Omental fat pad (tissue), 4 donors: ENCODE results near the gene RSL24D1. TPM values are rescaled to one million over a fixed set of nuclear protein-coding genes. Genes with fewer than 3 reads are reported as not detected.

ENCODE experiments used
- ATAC-seq: fragments of 150-250 bp; one replicate; pipeline ENCODE4 v1.9.1; 2016; ENCODE audit warnings: mild to moderate bottlenecking, moderate library complexity; ENCODE audit not compliant: low FRiP score
- DNase-seq: peaks from one replicate; pipeline ENCODE4 v3.0.0-alpha.2; 2019; ENCODE audit warnings: low spot score
- total RNA-seq, 4 donors: library from RNA; depleted of rRNA; stranded (reverse); fragments of >200 nt; gene quantifications; one replicate each; pipeline ENCODE4 v1.1.0, GENCODE V29; 2016
- TF ChIP-seq, protein P1 (sequence below), 3 donors: fragments of 450-650 bp; IDR thresholded peaks; one replicate each; pipeline ENCODE4 v1.5.1; 2016 to 2017; ENCODE audit warnings: antibody characterized with exemption in 3 of 3, mild to moderate bottlenecking in 3 of 3, moderate library complexity in 2 of 3

RSL24D1 gene
- total RNA-seq, 4 donors from 2014 or later, result 49.3 to 67.5 (median 55.0) TPM

DNA sequence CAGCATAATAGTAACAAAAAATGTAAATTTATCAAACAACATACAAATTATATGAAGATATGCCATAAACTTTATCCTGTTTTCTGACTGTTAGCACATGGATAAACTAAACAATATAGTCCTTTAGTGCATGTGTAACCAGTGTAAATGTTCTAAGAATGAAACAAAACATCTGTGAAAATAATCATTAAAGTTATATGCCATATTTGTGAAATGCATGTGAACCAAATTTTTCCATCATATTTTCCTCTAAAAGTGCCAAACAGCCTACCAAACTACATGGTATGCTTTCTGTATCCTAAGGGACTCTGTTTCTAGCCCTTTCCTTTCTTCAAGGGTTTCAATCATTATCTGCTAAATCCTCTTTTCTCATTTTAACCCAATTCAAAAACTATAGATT lies 23.9 kb upstream of the RSL24D1 start:
- ATAC-seq, result no peak
- TF ChIP-seq, protein P1, sequence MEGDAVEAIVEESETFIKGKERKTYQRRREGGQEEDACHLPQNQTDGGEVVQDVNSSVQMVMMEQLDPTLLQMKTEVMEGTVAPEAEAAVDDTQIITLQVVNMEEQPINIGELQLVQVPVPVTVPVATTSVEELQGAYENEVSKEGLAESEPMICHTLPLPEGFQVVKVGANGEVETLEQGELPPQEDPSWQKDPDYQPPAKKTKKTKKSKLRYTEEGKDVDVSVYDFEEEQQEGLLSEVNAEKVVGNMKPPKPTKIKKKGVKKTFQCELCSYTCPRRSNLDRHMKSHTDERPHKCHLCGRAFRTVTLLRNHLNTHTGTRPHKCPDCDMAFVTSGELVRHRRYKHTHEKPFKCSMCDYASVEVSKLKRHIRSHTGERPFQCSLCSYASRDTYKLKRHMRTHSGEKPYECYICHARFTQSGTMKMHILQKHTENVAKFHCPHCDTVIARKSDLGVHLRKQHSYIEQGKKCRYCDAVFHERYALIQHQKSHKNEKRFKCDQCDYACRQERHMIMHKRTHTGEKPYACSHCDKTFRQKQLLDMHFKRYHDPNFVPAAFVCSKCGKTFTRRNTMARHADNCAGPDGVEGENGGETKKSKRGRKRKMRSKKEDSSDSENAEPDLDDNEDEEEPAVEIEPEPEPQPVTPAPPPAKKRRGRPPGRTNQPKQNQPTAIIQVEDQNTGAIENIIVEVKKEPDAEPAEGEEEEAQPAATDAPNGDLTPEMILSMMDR (IDR thresholded peaks at IDR 0.05), result no peak

DNA sequence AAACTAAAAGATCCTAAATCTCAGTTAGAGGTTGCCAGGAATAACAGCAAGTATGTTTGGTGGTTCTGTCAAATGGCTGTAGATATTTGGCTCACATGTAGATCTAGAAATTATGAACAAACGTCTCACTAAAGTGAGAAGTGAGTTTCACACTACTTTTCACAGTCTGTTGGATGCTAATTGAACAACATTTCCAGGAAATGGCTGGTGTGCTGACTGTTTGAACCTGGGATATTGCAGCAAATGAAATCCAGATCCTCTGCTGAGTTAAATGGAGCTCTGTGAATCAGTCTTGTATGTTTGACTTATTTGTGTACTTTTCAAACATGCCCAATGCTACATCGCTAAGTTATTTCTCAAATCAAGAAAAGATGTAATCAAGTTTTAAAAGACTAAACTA lies 21.3 kb upstream of the RSL24D1 start:
- DNase-seq (no peak), ATAC-seq (no peak)
- TF ChIP-seq, protein P1 (IDR thresholded peaks at IDR 0.05), result no peak

More for the DNA sequence above, 23.9 kb upstream of the RSL24D1 start:
- no peak for DNase-seq

DNA sequence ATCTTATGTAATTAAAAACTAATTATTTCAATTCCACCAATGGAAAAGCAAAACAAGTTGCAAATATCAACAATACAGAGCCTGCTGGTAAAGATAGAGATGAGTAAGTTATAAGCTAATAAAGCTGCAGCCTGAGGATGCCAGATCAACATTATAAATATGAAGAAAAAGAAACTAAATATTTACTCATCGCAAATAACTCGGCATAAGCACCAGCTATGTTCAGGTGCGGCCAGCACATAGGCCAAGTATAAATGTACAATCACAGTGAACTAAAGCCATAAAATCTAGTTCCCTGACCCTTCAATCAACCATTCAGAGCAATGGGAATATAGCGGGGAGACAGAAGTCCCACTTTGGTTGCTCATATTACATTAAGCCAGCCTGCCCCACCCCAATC lies 7.7 kb upstream of the RSL24D1 start:
- TF ChIP-seq, protein P1 (IDR thresholded peaks at IDR 0.05), result no peak
- no peak for DNase-seq
- ATAC-seq, result no peak

DNA sequence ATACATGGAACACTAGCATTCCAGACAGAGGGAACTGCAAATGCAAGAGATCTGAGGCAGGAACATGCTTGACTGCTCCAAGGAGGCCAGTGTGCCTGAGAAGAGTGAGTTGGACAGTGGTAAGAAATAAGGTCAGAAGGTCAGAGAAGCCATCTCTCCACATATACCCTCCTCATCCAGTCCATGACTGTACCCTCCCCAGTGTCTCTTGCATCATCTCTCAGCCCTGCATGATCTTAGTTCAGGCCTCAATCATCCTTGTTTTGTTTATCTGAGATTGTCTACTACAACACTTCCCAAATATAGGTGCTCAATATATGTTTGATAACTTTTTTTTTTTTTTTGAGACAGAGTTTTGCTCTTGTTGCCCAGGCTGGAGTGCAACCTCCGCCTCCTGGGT lies 5.5 kb upstream of the RSL24D1 start:
- TF ChIP-seq, protein P1 (IDR thresholded peaks at IDR 0.05), result no peak
- DNase-seq (no peak), ATAC-seq (no peak)

DNA sequence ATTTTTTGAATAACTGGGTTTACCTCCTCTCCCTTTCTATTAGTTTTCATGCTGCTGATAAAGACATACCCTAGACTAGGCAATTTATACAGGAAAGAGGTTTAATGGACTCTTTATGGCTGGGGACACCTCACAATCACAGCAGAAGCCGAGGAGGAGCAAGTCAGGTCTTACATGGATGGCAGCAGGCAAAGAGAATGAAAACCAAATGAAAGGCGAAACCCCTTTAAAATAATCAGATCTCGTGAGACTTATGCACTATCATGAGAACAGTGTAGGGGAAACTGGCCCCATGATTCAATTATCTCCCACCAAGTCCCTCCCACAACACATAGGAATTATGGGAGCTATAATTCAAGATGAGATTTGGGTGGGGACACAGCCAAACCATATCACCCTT lies 2.0 kb upstream of the RSL24D1 start:
- no peak for ATAC-seq
- TF ChIP-seq, protein P1 (IDR thresholded peaks at IDR 0.05), result no peak
- no peak for DNase-seq

DNA sequence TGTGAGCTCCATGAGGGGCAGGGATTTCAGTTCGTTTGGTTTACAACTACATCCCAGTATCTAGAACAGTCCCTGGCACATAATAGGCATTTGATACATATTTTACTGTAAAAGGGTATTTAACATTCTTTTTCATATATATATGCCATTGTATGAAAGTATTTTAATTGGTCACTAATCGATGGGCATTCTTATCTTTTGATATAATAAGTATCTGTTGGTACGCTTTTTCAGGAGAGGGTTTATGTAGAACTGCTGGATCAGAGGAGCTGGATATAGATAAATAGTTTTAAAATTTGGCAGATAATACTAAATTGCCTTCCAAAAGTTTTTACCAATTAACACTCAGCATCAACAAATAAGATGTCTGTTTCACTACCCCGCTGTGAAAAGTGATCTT lies 978 bp upstream of the RSL24D1 start:
- no peak for ATAC-seq
- TF ChIP-seq, protein P1 (IDR thresholded peaks at IDR 0.05), result no peak
- no peak for DNase-seq

DNA sequence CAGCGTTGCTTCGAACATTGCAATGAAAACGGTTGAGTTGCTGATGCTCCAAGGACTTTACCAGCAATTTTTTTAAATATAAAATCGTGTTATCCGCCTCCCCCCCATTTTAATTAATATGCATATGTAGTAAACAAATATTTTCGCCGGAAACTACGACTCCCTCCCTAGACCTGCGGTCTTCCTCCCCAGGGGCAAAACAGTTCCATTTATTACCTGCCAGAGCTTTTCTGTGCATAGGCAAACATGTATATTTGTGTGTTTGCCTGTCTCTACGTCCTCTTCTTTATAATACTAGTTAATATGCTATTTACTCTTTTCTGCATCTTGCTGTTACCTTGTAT lies 593 bp upstream of the RSL24D1 start:
- DNase-seq, result no peak
- ATAC-seq, result no peak
- TF ChIP-seq, protein P1 (IDR thresholded peaks at IDR 0.05), result no peak
